ENCODE data around the gene COA1. TPM values are rescaled to one million over a fixed set of nuclear protein-coding genes. Genes with fewer than 3 reads are reported as not detected.

Gene COA1
- polyA plus RNA-seq, 1 donor (not counting 4 experiments of a cell fraction or from before 2014, with no cell fraction given) = 32.2 TPM

GRCh38 chr7:43646603-43647338 lies 82.6 kb downstream of the COA1 start:
- no peak overlapping the region for H3K9ac ChIP-seq (ENCODE audit: control insufficient read depth, extremely low read depth, insufficient read depth, low read length)
- TF ChIP-seq CTCF (optimal IDR thresholded peaks at IDR 0.05 in 1 of 3, IDR thresholded peaks at IDR 0.05 in 1 of 3, conservative IDR thresholded peaks at IDR 0.05 in 1 of 3; ENCODE audit: extremely low read depth in 1 of 3, insufficient read depth in 2 of 3, low read length in 3 of 3) (no peak), EZH2 (IDR thresholded peaks at IDR 0.05; ENCODE audit: low read length) (no peak)
- FAIRE-seq = no peak
- DNase-seq (ENCODE audit: low read depth, low spot score) = no peak
- dilution Hi-C loops (cut with MboI; ENCODE audit: extremely low pct_ligation_motif_present, low sequenced_read_pairs) = no loop called here
- peaks cover 4 to 12% of the 10 kb centered on the region in 2 experiments for H3K36me3 ChIP-seq (ENCODE audit: control insufficient read depth in 2 of 2, extremely low read depth in 1 of 2, insufficient read depth in 2 of 2, low read length in 2 of 2)
- H4K20me1 ChIP-seq (ENCODE audit: control insufficient read depth, extremely low read depth, insufficient read depth, low read length) = no peaks in the 10 kb centered on the region
- peaks cover 51% of the 10 kb centered on the region for H3K4me1 ChIP-seq (ENCODE audit: control insufficient read depth, extremely low read depth, insufficient read depth, low read length)
- H3K79me2 ChIP-seq (ENCODE audit: control insufficient read depth, insufficient read depth, low read length) = no peaks in the 10 kb centered on the region
- no peaks in the 10 kb centered on the region for H3K27me3 ChIP-seq (ENCODE audit: control insufficient read depth, extremely low read depth, insufficient read depth, low read length)
- H3K4me2 ChIP-seq (ENCODE audit: control insufficient read depth, extremely low read depth, insufficient read depth, low read depth, low read length) = peak overlapping the region; percentile 23
- H2AFZ ChIP-seq (ENCODE audit: control insufficient read depth, low read length) = no peak overlapping the region
- H3K9me1 ChIP-seq (ENCODE audit: control insufficient read depth, extremely low read depth, insufficient read depth, low read length) = no peaks in the 10 kb centered on the region
- H3K27ac ChIP-seq (ENCODE audit: control insufficient read depth, insufficient read depth, low read length) = peak overlapping the region; percentile 88
- no peaks in the 10 kb centered on the region for H3K9me3 ChIP-seq (ENCODE audit: control insufficient read depth, low read depth, low read length)
- no peak overlapping the region for H3K4me3 ChIP-seq (ENCODE audit: control insufficient read depth in 2 of 3, extremely low read depth in 1 of 3, insufficient read depth in 2 of 3, low read depth in 1 of 3, low read length in 3 of 3)

GRCh38 chr7:43645699-43646226 lies 83.6 kb downstream of the COA1 start:
- no peaks in the 10 kb centered on the region for H3K79me2 ChIP-seq (ENCODE audit: control insufficient read depth, insufficient read depth, low read length)
- H3K27ac ChIP-seq (ENCODE audit: control insufficient read depth, insufficient read depth, low read length) = no peak overlapping the region
- no peaks in the 10 kb centered on the region for H4K20me1 ChIP-seq (ENCODE audit: control insufficient read depth, extremely low read depth, insufficient read depth, low read length)
- H3K4me3 ChIP-seq (ENCODE audit: control insufficient read depth in 2 of 3, extremely low read depth in 1 of 3, insufficient read depth in 2 of 3, low read depth in 1 of 3, low read length in 3 of 3) = no peak overlapping the region
- peaks cover 44% of the 10 kb centered on the region for H3K4me1 ChIP-seq (ENCODE audit: control insufficient read depth, extremely low read depth, insufficient read depth, low read length)
- H3K9me1 ChIP-seq (ENCODE audit: control insufficient read depth, extremely low read depth, insufficient read depth, low read length) = no peaks in the 10 kb centered on the region
- H3K9ac ChIP-seq (ENCODE audit: control insufficient read depth, extremely low read depth, insufficient read depth, low read length) = no peak overlapping the region
- DNase-seq (ENCODE audit: low read depth, low spot score) = no peak
- no peak for TF ChIP-seq EZH2 (IDR thresholded peaks at IDR 0.05; ENCODE audit: low read length)
- TF ChIP-seq CTCF (optimal IDR thresholded peaks at IDR 0.05 in 1 of 3, IDR thresholded peaks at IDR 0.05 in 1 of 3, conservative IDR thresholded peaks at IDR 0.05 in 1 of 3; ENCODE audit: extremely low read depth in 1 of 3, insufficient read depth in 2 of 3, low read length in 3 of 3) = no peak
- no peaks in the 10 kb centered on the region for H3K9me3 ChIP-seq (ENCODE audit: control insufficient read depth, low read depth, low read length)
- FAIRE-seq = no peak
- dilution Hi-C loops (cut with MboI; ENCODE audit: extremely low pct_ligation_motif_present, low sequenced_read_pairs) = no loop called here
- H3K4me2 ChIP-seq (ENCODE audit: control insufficient read depth, extremely low read depth, insufficient read depth, low read depth, low read length) = no peak overlapping the region
- H3K36me3 ChIP-seq (ENCODE audit: control insufficient read depth in 2 of 2, extremely low read depth in 1 of 2, insufficient read depth in 2 of 2, low read length in 2 of 2) = peaks cover 6 to 12% of the 10 kb centered on the region in 2 experiments
- H2AFZ ChIP-seq (ENCODE audit: control insufficient read depth, low read length) = no peak overlapping the region
- no peaks in the 10 kb centered on the region for H3K27me3 ChIP-seq (ENCODE audit: control insufficient read depth, extremely low read depth, insufficient read depth, low read length)
